Measurements from ENCODE around the gene SNX9. TPM values are rescaled to one million over a fixed set of nuclear protein-coding genes. Genes with fewer than 3 reads are reported as not detected.

Gene SNX9
- polyA plus RNA-seq, 1 donor from 2014 or later: 7.0 TPM

DNA sequence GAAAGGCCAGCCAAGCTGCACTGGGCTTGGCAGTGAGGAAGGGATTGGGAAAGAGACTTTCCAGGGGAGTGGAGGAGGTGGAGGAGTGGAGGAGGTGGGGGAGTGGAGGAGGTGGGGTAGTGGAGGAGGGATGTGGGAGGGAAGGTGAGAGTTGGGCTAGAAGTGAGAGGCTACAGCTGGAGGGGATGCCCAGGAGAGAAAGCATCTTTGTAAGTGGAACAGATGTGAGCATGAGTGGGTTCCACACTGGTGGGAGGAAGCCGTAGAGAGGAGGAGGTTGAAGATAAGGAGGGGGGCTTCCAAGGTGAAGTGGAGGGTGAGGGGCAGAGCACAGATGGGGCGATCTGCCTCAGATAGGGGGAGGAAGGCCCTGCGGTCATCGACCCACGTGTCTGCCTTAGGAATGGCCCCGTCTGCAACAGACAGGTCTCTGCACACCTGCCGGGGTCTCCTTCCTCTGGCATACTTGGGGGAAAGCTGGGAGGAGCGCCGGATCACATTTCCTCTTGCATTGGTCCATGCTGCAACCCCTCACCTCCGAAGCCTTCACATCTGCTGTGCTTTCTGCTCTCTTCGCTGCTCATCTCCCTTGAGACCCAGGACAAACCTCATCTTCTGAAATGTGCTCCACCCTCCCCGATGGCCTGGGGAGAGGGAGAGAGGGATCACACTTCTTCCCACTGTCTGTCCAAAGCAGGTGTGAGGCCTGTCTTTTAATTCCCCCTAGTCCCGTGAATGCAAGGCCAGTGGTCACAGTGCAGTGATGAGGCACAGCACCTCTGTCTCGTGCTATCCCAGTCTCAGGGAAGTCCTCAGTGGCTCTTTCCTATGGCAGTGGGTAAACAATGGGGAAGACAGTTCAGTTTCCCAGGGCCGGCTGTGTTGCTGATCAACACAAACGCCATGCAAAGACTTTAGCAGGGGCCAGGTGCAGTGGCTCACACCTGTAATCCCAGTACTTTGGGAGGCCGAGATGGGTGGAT, 48.6 kb upstream of the SNX9 start:
- no peaks in the 10 kb centered on the region for H3K9me2 ChIP-seq (ENCODE audit: insufficient read depth, low read length)
- H3K27ac ChIP-seq (ENCODE audit: low read length): no peak overlapping the region
- no peaks in the 10 kb centered on the region for H3K79me2 ChIP-seq (replicated peaks; ENCODE audit: insufficient read depth, low read length)
- no peaks in the 10 kb centered on the region for H3K9me3 ChIP-seq (ENCODE audit: low read length)
- no peak overlapping the region for H3K9ac ChIP-seq (ENCODE audit: low read length)
- no peak overlapping the region for H3K4me3 ChIP-seq (ENCODE audit: low read length)
- H3K4me2 ChIP-seq (ENCODE audit: low read length): no peak overlapping the region
- H2AFZ ChIP-seq (ENCODE audit: low read depth, low read length): no peak overlapping the region
- H3K27me3 ChIP-seq (ENCODE audit: insufficient read depth, low read depth, low read length): no peaks in the 10 kb centered on the region
- no peaks in the 10 kb centered on the region for H4K20me1 ChIP-seq (ENCODE audit: insufficient read depth)
- H3K36me3 ChIP-seq (ENCODE audit: insufficient read depth, low read length): no peaks in the 10 kb centered on the region
- TF ChIP-seq, protein P1, sequence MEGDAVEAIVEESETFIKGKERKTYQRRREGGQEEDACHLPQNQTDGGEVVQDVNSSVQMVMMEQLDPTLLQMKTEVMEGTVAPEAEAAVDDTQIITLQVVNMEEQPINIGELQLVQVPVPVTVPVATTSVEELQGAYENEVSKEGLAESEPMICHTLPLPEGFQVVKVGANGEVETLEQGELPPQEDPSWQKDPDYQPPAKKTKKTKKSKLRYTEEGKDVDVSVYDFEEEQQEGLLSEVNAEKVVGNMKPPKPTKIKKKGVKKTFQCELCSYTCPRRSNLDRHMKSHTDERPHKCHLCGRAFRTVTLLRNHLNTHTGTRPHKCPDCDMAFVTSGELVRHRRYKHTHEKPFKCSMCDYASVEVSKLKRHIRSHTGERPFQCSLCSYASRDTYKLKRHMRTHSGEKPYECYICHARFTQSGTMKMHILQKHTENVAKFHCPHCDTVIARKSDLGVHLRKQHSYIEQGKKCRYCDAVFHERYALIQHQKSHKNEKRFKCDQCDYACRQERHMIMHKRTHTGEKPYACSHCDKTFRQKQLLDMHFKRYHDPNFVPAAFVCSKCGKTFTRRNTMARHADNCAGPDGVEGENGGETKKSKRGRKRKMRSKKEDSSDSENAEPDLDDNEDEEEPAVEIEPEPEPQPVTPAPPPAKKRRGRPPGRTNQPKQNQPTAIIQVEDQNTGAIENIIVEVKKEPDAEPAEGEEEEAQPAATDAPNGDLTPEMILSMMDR (IDR thresholded peaks at IDR 0.05; ENCODE audit: poor library complexity, severe bottlenecking): no peak
- no peak for TF ChIP-seq RAD21 (conservative IDR thresholded peaks at IDR 0.05)
- no peak for TF ChIP-seq EZH2 (IDR thresholded peaks at IDR 0.05; ENCODE audit: borderline replicate concordance, insufficient read depth, low read length, poor library complexity, severe bottlenecking)
- no peak for TF ChIP-seq EP300 (conservative IDR thresholded peaks at IDR 0.05; ENCODE audit: poor library complexity, severe bottlenecking)
- TF ChIP-seq POLR2AphosphoS5 (IDR thresholded peaks at IDR 0.05): no peak
- no peak for TF ChIP-seq SMC3 (conservative IDR thresholded peaks at IDR 0.05; ENCODE audit: poor library complexity)
- TF ChIP-seq, protein P2, sequence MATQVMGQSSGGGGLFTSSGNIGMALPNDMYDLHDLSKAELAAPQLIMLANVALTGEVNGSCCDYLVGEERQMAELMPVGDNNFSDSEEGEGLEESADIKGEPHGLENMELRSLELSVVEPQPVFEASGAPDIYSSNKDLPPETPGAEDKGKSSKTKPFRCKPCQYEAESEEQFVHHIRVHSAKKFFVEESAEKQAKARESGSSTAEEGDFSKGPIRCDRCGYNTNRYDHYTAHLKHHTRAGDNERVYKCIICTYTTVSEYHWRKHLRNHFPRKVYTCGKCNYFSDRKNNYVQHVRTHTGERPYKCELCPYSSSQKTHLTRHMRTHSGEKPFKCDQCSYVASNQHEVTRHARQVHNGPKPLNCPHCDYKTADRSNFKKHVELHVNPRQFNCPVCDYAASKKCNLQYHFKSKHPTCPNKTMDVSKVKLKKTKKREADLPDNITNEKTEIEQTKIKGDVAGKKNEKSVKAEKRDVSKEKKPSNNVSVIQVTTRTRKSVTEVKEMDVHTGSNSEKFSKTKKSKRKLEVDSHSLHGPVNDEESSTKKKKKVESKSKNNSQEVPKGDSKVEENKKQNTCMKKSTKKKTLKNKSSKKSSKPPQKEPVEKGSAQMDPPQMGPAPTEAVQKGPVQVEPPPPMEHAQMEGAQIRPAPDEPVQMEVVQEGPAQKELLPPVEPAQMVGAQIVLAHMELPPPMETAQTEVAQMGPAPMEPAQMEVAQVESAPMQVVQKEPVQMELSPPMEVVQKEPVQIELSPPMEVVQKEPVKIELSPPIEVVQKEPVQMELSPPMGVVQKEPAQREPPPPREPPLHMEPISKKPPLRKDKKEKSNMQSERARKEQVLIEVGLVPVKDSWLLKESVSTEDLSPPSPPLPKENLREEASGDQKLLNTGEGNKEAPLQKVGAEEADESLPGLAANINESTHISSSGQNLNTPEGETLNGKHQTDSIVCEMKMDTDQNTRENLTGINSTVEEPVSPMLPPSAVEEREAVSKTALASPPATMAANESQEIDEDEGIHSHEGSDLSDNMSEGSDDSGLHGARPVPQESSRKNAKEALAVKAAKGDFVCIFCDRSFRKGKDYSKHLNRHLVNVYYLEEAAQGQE (IDR thresholded peaks at IDR 0.05; ENCODE audit: borderline replicate concordance): no peak
- no peak for TF ChIP-seq TAF1 (IDR thresholded peaks at IDR 0.05; ENCODE audit: low read depth)
- TF ChIP-seq MXI1 (conservative IDR thresholded peaks at IDR 0.05; ENCODE audit: poor library complexity, severe bottlenecking): no peak
- H3F3A ChIP-seq (ENCODE audit: insufficient read depth, low read length, poor library complexity, severe bottlenecking): no peaks in the 10 kb centered on the region

GRCh38 chr6:157775376-157775775, 47.7 kb upstream of the SNX9 start:
- Histone ChIP-seq H3K9me3 (ENCODE audit: low read length) (no peaks in the 10 kb centered on the region), H3K4me3 (ENCODE audit: low read length) (no peak overlapping the region), H3K4me2 (ENCODE audit: low read length) (no peak overlapping the region), H3K36me3 (ENCODE audit: insufficient read depth, low read length) (no peaks in the 10 kb centered on the region), H3K9me2 (ENCODE audit: insufficient read depth, low read length) (no peaks in the 10 kb centered on the region), H3K27me3 (ENCODE audit: insufficient read depth, low read depth, low read length) (no peaks in the 10 kb centered on the region), H3F3A (ENCODE audit: insufficient read depth, low read length, poor library complexity, severe bottlenecking) (no peaks in the 10 kb centered on the region), H4K20me1 (ENCODE audit: insufficient read depth) (no peaks in the 10 kb centered on the region), H3K27ac (ENCODE audit: low read length) (no peak overlapping the region), H2AFZ (ENCODE audit: low read depth, low read length) (no peak overlapping the region), H3K9ac (ENCODE audit: low read length) (no peak overlapping the region), H3K79me2 (replicated peaks; ENCODE audit: insufficient read depth, low read length) (no peaks in the 10 kb centered on the region)
- TF ChIP-seq EP300 (conservative IDR thresholded peaks at IDR 0.05; ENCODE audit: poor library complexity, severe bottlenecking) (no peak), TAF1 (IDR thresholded peaks at IDR 0.05; ENCODE audit: low read depth) (no peak), MXI1 (conservative IDR thresholded peaks at IDR 0.05; ENCODE audit: poor library complexity, severe bottlenecking) (no peak), EZH2 (IDR thresholded peaks at IDR 0.05; ENCODE audit: borderline replicate concordance, insufficient read depth, low read length, poor library complexity, severe bottlenecking) (no peak), SMC3 (conservative IDR thresholded peaks at IDR 0.05; ENCODE audit: poor library complexity) (no peak), RAD21 (conservative IDR thresholded peaks at IDR 0.05) (no peak), POLR2AphosphoS5 (IDR thresholded peaks at IDR 0.05) (no peak)
- TF ChIP-seq, protein P1 (IDR thresholded peaks at IDR 0.05; ENCODE audit: poor library complexity, severe bottlenecking): no peak
- TF ChIP-seq, protein P2 (IDR thresholded peaks at IDR 0.05; ENCODE audit: borderline replicate concordance): no peak

Measured in neural cell (in vitro differentiated cells).